ENCODE results near the gene GRIK4.

DNA sequence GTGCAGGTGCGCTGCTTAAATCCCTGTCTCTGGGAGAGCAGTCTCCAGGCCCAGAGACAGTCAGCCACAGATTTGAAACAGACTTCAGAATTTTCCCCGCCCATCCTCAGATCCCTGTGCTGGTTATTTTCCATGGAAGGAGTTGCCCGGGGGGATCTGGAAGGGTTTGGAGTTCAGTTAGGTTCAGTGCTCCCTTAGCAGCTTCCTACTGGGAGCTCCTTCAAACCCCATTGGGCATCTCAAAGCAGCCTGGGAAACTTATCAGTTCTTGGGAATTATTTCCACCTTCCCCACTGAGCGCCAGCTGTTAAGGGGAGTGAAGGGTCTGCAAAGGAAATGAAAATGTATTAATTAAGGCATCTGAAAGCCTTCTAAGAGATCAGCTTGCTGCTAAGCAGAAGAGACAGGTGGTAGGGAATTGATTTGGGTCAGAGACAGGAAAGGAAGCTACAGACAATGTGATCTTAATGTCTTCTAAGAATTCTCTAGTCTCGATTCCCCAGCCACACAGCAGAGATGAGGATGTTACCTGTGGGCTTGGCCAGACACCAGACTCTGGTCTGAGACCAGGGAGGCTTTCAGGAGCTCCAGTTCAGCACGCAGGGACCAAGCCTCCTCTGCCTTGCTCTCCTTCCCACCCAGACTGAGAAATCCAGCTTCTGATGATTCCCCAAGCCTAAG lies 406.2 kb downstream of the GRIK4 start:
- TF ChIP-seq, protein P1, sequence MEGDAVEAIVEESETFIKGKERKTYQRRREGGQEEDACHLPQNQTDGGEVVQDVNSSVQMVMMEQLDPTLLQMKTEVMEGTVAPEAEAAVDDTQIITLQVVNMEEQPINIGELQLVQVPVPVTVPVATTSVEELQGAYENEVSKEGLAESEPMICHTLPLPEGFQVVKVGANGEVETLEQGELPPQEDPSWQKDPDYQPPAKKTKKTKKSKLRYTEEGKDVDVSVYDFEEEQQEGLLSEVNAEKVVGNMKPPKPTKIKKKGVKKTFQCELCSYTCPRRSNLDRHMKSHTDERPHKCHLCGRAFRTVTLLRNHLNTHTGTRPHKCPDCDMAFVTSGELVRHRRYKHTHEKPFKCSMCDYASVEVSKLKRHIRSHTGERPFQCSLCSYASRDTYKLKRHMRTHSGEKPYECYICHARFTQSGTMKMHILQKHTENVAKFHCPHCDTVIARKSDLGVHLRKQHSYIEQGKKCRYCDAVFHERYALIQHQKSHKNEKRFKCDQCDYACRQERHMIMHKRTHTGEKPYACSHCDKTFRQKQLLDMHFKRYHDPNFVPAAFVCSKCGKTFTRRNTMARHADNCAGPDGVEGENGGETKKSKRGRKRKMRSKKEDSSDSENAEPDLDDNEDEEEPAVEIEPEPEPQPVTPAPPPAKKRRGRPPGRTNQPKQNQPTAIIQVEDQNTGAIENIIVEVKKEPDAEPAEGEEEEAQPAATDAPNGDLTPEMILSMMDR (conservative IDR thresholded peaks at IDR 0.05), result no peak
- TF ChIP-seq EZH2 (IDR thresholded peaks at IDR 0.05; ENCODE audit: low read depth), result no peak
